ENCODE data around the gene PCDH9.
"Not testable (repeated sequence)": the region's sequence is repeated elsewhere in the genome, so short reads cannot be mapped to it uniquely, and the experiment has no call there.

The PCDH9 gene

DNA sequence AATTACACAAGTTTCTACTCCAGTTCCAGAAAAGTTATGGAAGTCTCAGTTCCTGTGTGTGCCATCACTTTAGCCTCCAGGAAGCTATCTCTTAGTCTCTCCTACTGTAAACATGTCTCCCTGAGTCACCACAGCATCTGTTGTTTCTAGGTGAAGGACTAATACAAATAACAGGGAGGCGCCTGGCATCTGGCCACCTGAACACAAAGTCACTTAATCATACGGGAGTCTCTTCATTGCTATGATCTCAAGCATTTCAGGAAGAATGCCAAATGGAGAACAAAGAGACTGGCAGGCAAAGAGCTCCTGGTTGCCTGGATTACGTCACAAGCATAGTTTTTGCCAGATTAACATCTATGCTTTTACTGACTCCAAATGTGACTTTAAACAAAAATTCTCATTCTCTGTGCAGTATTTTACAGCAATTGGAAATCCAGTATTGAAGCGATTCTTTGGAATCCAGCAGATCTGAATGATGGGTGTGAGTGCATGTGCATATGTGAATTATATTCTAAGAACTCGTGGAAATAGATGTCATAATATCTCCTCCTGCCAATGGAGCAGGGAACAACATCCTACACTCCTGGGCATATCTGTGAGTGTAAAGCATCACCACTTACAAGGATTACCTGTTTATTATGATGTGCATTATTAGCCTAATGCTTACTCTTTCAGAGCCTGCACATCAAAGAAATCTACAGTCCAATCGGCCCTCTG lies 572.8 kb downstream of the PCDH9 start:
- Histone ChIP-seq H3K9me3 (ENCODE audit: control insufficient read depth, insufficient read depth, low read length) (no peaks in the 10 kb centered on the region), H3K4me1 (ENCODE audit: control insufficient read depth, insufficient read depth, low read length) (no peaks in the 10 kb centered on the region), H3K4me3 (ENCODE audit: low read depth, low read length) (no peak overlapping the region), H3K9ac (ENCODE audit: low read depth, low read length) (no peak overlapping the region), H3K27me3 (ENCODE audit: control insufficient read depth, insufficient read depth, low read length) (no peaks in the 10 kb centered on the region), H3K36me3 (ENCODE audit: control insufficient read depth, insufficient read depth, low read length) (no peaks in the 10 kb centered on the region)

DNA sequence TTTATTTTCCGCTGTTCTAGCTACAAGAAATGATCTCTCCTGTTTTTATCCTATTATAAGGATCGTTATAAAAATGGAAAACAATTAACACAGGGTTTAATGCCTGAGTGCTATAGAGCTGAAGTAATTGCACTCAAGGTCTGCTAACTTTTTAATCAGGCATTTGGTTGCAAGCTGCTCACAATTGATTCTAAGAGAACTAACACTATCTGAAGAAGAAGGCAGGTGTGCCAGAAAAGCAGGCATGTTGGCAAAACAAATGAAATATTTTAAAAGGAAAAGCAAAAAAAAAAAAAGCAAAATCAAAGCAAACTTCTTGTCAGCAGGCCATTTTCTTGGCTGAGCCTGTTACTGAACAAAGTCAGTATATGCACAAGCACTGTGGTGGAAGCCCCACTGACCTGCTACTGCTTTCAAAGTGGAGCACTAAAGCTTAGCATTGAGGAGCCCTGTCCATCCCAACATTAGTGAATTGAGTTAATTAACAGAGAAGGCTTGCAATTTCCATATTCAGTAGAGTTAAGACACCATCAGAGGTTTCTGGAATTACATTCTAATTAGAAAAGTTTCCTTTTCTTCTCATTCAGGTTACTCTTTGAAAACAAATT lies 574.2 kb downstream of the PCDH9 start:
- Histone ChIP-seq H3K9ac (ENCODE audit: low read depth, low read length) (no peak overlapping the region), H3K4me1 (ENCODE audit: control insufficient read depth, insufficient read depth, low read length) (no peaks in the 10 kb centered on the region), H3K4me3 (ENCODE audit: low read depth, low read length) (no peak overlapping the region), H3K9me3 (ENCODE audit: control insufficient read depth, insufficient read depth, low read length) (no peaks in the 10 kb centered on the region), H3K27me3 (ENCODE audit: control insufficient read depth, insufficient read depth, low read length) (no peaks in the 10 kb centered on the region), H3K36me3 (ENCODE audit: control insufficient read depth, insufficient read depth, low read length) (no peaks in the 10 kb centered on the region)

DNA sequence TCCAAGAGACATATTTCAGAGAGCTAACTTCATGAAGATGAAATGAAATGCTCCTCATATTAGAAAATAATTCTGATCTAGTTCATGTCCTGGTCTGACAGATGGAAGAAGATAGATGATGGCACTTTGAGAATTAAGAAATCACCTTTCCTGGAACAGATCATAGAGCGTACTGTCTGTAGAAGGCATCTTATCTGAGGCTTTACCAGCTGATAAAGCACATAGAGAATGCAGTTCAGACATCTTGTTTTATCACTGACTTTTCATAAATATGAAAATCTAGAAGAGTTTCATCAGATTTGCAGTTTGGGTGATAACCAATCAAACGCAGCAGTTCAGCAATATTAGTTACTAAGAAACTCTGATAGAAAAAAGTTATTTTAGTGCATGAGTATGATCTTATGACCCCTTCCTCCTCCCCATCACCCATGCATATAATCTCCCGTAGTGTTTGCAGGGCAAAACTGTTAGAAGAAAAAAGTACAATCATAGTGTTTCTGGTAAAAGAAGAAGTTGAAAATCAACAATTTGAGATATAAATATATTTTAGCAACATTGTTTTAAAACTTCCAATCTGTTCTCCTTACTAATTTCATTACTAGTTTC lies 585.2 kb downstream of the PCDH9 start:
- Histone ChIP-seq H3K27me3 (ENCODE audit: control insufficient read depth, insufficient read depth, low read length) (no peaks in the 10 kb centered on the region), H3K9ac (ENCODE audit: low read depth, low read length) (no peak overlapping the region), H3K36me3 (ENCODE audit: control insufficient read depth, insufficient read depth, low read length) (no peaks in the 10 kb centered on the region), H3K4me1 (ENCODE audit: control insufficient read depth, insufficient read depth, low read length) (no peaks in the 10 kb centered on the region), H3K9me3 (ENCODE audit: control insufficient read depth, insufficient read depth, low read length) (no peaks in the 10 kb centered on the region), H3K4me3 (ENCODE audit: low read depth, low read length) (no peak overlapping the region)

DNA sequence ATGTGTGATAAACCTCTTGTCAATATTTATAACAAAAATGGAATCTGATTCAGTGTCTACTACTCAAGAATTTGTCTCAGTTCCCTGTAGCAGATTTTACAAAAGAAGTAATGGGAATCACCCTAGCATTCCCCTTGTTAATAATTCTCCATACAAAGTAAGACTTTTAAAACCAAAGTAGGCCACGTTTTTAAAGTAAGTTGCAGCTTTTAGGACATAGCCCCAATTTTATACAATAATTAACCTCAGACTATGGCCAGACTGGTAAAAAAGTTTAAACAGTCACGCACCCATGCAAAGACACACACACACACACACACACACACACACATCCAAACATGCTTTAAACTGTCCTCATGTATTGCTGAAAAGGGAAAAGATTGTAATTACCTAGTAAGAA lies 589.9 kb downstream of the PCDH9 start:
- no peaks in the 10 kb centered on the region for H3K27me3 ChIP-seq (ENCODE audit: control insufficient read depth, insufficient read depth, low read length)
- no peak overlapping the region for H3K9ac ChIP-seq (ENCODE audit: low read depth, low read length)
- no peaks in the 10 kb centered on the region for H3K36me3 ChIP-seq (ENCODE audit: control insufficient read depth, insufficient read depth, low read length)
- no peak overlapping the region for H3K4me3 ChIP-seq (ENCODE audit: low read depth, low read length)
- peaks cover 6% of the 10 kb centered on the region for H3K4me1 ChIP-seq (ENCODE audit: control insufficient read depth, insufficient read depth, low read length)
- H3K9me3 ChIP-seq (ENCODE audit: control insufficient read depth, insufficient read depth, low read length), result no peaks in the 10 kb centered on the region

DNA sequence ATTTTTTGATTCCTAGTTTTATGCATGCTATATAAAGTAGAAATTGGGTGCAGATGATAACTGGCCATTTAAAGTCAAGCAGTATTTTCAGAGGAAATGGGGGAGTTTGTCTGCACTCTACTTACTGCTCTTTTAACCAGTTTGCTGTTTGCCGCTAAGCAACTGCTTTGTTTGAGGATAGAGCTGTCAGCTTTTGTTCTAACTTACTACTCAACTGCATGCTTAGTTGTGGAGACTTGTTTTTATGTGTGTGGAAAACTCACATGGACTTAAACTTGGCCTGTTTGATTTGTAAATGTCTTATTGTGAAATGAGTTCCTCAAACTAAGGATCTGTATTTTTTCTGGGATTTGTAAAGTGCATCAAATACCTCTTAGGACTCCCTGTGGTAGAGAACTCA lies 591.1 kb downstream of the PCDH9 start:
- Histone ChIP-seq H3K4me3 (ENCODE audit: low read depth, low read length) (no peak overlapping the region), H3K9ac (ENCODE audit: low read depth, low read length) (no peak overlapping the region), H3K36me3 (ENCODE audit: control insufficient read depth, insufficient read depth, low read length) (no peaks in the 10 kb centered on the region), H3K9me3 (ENCODE audit: control insufficient read depth, insufficient read depth, low read length) (no peaks in the 10 kb centered on the region), H3K27me3 (ENCODE audit: control insufficient read depth, insufficient read depth, low read length) (no peaks in the 10 kb centered on the region), H3K4me1 (ENCODE audit: control insufficient read depth, insufficient read depth, low read length) (peaks cover 6% of the 10 kb centered on the region)

DNA sequence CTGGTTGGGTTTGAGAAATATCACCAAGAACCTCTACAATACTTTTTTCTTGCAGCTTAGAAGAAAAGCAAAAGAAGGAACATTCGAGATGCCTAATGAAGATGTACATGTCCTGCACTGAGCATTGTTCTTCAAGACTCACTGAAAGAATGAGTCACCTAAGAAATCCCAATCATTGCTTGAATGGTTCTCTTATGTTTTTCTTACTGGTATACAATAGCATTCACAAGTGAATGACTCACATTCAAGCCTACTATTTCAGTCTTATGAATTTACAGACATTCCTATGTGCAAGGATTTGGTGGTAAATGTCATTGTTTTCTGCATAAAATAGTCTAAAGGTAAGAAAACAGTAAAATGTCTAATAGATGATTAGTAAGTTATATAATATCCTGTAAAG lies 594.6 kb downstream of the PCDH9 start:
- peaks cover 6% of the 10 kb centered on the region for H3K4me1 ChIP-seq (ENCODE audit: control insufficient read depth, insufficient read depth, low read length)
- H3K4me3 ChIP-seq (ENCODE audit: low read depth, low read length), result no peak overlapping the region
- no peaks in the 10 kb centered on the region for H3K9me3 ChIP-seq (ENCODE audit: control insufficient read depth, insufficient read depth, low read length)
- H3K36me3 ChIP-seq (ENCODE audit: control insufficient read depth, insufficient read depth, low read length), result no peaks in the 10 kb centered on the region
- no peak overlapping the region for H3K9ac ChIP-seq (ENCODE audit: low read depth, low read length)
- no peaks in the 10 kb centered on the region for H3K27me3 ChIP-seq (ENCODE audit: control insufficient read depth, insufficient read depth, low read length)

DNA sequence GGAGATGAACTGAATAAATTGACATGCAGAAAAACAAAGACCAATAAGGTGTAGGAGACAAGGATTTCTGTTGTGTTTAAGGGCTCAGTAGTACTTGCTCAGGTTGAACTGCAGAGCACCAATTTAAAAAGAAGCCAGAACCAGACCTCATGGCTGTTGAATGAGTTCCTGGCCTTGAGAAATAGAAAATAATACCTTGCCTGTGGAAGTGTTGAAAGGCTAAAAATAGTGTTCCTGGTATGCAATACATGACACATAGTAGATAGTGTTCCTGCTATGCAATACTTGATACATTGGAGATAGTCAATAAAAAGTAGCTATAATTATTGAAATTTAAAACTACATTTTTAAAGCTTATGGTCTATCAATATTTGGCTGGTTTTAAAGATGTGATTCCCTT lies 595.8 kb downstream of the PCDH9 start:
- H3K36me3 ChIP-seq (ENCODE audit: control insufficient read depth, insufficient read depth, low read length), result no peaks in the 10 kb centered on the region
- H3K4me3 ChIP-seq (ENCODE audit: low read depth, low read length), result no peak overlapping the region
- no peak overlapping the region for H3K9ac ChIP-seq (ENCODE audit: low read depth, low read length)
- H3K9me3 ChIP-seq (ENCODE audit: control insufficient read depth, insufficient read depth, low read length), result no peaks in the 10 kb centered on the region
- H3K4me1 ChIP-seq (ENCODE audit: control insufficient read depth, insufficient read depth, low read length), result peaks cover 6% of the 10 kb centered on the region
- no peaks in the 10 kb centered on the region for H3K27me3 ChIP-seq (ENCODE audit: control insufficient read depth, insufficient read depth, low read length)

DNA sequence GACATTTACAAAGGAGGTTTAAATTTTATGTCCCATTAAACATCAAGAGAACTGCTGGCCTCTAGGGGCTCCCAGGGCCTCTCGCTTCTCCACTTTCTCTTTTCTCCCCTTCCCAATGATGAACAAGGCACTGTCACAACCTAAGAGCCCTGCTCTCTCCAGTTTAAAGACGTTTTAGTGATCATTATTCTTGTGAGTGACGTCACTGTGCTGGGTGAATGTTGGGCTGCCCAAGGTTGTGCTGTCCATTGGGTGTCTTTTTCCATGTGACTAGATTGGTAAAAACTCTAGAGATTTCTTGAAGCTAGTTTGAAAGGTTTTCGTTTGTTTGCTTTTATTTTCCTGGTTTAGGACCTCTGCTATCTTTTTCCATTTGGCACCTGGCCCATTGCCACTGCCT lies 602.6 kb downstream of the PCDH9 start:
- no peak overlapping the region for H3K4me3 ChIP-seq (ENCODE audit: low read depth, low read length)
- H3K9ac ChIP-seq (ENCODE audit: low read depth, low read length), result no peak overlapping the region
- H3K36me3 ChIP-seq (ENCODE audit: control insufficient read depth, insufficient read depth, low read length), result no peaks in the 10 kb centered on the region
- no peaks in the 10 kb centered on the region for H3K9me3 ChIP-seq (ENCODE audit: control insufficient read depth, insufficient read depth, low read length)
- H3K27me3 ChIP-seq (ENCODE audit: control insufficient read depth, insufficient read depth, low read length), result no peaks in the 10 kb centered on the region
- H3K4me1 ChIP-seq (ENCODE audit: control insufficient read depth, insufficient read depth, low read length), result no peaks in the 10 kb centered on the region

DNA sequence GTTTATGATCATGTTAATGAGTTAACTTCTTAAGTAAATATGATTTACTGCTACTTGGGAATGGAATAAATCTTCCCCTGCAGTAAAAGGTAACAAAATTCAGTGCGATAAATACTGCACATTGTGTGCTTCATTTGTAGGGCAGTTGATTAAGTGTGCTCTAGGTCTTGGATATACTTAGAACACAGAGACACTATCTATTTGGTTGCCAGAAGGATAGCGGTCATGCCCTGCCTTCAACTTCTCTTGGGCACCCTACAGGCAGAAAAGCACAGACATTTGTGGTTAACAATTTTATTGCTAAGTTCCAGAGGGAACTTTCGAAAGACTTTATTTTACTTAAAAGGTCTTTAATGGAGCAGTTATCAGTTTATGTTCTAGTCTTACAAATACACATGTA lies 605.8 kb downstream of the PCDH9 start:
- Histone ChIP-seq H3K9ac (ENCODE audit: low read depth, low read length) (no peak overlapping the region), H3K4me3 (ENCODE audit: low read depth, low read length) (no peak overlapping the region), H3K9me3 (ENCODE audit: control insufficient read depth, insufficient read depth, low read length) (no peaks in the 10 kb centered on the region), H3K4me1 (ENCODE audit: control insufficient read depth, insufficient read depth, low read length) (no peaks in the 10 kb centered on the region), H3K36me3 (ENCODE audit: control insufficient read depth, insufficient read depth, low read length) (no peaks in the 10 kb centered on the region), H3K27me3 (ENCODE audit: control insufficient read depth, insufficient read depth, low read length) (no peaks in the 10 kb centered on the region)

DNA sequence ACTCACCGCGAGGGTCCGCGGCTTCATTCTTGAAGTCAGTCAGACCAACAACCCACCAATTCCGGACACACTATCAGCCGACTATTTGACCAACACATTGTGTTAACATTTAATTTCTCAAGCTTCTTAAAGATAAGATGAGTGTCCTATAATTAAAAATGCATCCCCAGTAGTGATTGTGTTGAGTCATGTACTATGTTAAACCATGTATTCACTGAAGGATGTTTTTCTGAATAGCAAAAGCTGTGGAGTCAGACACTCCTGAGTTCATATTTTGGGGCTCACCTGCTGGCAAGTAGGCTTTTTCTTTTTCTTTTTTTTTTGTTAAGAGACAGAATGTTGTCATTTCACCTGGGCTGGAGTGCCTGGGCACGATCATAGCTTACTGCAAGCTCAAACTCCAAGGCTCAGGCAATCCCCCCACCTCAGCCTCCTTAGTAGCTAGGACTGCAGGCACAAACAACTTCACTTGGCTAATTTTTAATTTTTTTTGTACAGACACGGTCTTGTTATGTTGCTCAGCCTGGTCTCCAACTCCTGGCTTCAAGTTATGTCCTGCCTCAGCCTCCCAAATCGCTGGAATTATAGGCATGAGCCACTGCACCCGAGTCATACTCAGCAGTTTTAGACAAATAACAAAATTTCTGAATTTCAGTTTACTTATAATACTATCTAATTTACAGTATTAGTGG lies 606.9 kb downstream of the PCDH9 start:
- Histone ChIP-seq H3K4me3 (ENCODE audit: low read depth, low read length) (no peak overlapping the region), H3K4me1 (ENCODE audit: control insufficient read depth, insufficient read depth, low read length) (no peaks in the 10 kb centered on the region), H3K9ac (ENCODE audit: low read depth, low read length) (no peak overlapping the region), H3K36me3 (ENCODE audit: control insufficient read depth, insufficient read depth, low read length) (no peaks in the 10 kb centered on the region), H3K9me3 (ENCODE audit: control insufficient read depth, insufficient read depth, low read length) (no peaks in the 10 kb centered on the region), H3K27me3 (ENCODE audit: control insufficient read depth, insufficient read depth, low read length) (no peaks in the 10 kb centered on the region)

DNA sequence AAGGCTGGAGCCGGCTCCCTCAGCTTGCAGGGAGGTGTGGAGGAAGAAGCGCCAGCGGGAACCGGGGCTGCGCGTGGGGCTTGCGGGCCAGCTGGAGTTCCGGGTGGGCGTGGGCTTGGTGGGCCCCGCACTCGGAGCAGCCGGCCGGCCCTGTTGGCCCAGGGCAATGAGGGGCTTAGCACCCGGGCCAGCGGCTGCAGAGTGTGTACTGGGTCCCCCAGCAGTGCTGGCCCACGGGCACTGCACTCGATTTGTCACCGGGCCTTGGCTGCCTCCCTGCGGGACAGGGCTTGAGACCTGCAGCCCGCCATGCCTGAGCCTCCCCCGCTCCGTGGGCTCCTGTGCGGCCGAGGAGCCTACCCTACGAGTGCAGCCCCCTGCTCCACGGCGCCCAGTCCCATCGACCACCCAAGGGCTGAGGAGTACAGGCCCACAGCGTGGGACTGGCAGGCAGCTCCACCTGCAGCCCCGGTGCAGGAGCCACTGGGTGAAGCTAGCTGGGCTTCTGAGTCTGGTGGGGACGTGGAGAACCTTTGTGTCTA lies 608.2 kb downstream of the PCDH9 start:
- H3K27me3 ChIP-seq (ENCODE audit: control insufficient read depth, insufficient read depth, low read length); H3K36me3 ChIP-seq (ENCODE audit: control insufficient read depth, insufficient read depth, low read length); H3K9ac ChIP-seq (ENCODE audit: low read depth, low read length); H3K9me3 ChIP-seq (ENCODE audit: control insufficient read depth, insufficient read depth, low read length); H3K4me1 ChIP-seq (ENCODE audit: control insufficient read depth, insufficient read depth, low read length); H3K4me3 ChIP-seq (ENCODE audit: low read depth, low read length): not testable (repeated sequence)
